HG02763 (cell line): Measurements from ENCODE around the gene TTLL7.

ENCODE experiments used
- ATAC-seq: cut with Tn5 transposase; IDR thresholded peaks from one replicate; pipeline ENCODE4 v1.9.1; 2021; ENCODE audit warnings: mild to moderate bottlenecking, moderate library complexity; ENCODE audit not compliant: unreplicated experiment

The TTLL7 gene

GRCh38 chr1:83828456-83828855, 170.5 kb downstream of the TTLL7 start:
- ATAC-seq = no peak

GRCh38 chr1:83827741-83828140, 171.2 kb downstream of the TTLL7 start:
- no peak for ATAC-seq

DNA sequence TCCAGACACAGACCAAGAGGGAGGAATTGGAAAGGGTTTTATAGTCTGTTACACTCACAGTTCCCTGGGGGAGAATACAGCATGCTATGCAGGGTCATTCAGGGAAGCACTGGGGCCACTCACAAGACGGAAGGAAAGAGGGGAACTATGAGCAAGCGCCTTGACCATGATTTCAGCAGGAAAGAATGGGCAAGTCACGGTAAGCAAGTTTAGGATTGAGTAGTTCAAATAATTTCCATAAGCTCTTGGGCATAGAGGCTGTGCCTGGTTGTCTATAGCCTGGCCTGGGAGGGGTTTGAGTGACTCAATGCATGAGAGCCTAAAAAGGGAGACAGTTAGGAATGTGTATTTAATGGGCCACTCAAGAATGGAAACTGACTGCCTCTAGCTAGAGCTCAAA, 176.7 kb downstream of the TTLL7 start:
- no peak for ATAC-seq

DNA sequence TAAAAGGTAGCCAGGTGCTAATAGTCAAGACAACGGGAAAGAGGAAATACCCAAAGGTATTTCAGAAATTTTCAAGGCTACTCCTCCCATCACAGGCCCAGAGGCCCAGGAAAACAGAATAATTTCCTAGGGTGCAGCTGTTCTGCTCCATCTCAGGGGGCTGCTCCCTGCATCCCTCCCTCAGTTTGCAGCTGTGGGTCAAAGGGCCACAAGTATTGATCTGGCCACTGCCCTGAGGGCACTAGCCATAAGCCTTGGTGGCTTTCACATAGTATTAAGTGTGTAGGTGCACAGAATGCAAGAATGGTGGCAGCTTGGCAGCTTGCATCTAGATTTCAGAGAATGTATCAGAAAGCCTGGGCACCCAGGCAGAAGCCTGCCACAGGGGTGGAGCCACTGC, 179.5 kb downstream of the TTLL7 start:
- no peak for ATAC-seq

DNA sequence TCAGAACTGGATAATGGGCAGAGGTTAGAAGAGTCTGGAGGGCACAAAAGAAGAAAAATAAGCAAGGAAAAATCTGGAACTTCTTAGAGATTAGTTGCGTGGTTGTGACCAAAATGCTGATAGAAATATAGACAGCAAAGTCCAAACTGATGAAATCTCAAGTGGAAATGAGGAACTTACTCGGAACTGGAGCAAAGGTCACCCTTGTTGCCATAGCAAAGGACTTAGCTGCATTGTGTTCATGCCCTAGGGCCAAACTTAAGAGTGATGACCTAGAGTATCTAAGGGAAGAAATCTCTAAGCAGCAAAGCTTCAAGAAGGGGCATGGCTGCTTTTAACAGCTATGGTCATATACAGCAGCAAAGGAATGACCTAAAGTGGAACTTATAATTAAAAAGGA, 180.0 kb downstream of the TTLL7 start:
- ATAC-seq = no peak

DNA sequence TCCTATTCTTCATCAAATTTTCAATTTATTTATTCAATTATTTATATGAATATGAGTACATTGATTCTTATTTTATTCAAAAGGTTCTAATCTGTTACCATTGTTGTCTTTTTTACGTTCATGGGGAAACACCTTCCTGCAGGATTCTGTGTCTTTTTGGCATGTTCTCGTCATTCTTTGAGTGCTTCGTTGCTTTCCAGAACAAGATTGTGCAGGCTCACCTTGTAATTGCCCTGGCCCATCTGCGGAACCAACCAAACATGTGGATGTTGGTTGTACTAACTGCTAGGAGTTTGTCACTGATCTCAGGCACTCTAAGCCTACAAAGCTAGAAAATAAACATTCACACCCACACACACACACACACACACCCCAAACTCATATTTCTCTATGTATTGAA, 182.1 kb downstream of the TTLL7 start:
- no peak for ATAC-seq

DNA sequence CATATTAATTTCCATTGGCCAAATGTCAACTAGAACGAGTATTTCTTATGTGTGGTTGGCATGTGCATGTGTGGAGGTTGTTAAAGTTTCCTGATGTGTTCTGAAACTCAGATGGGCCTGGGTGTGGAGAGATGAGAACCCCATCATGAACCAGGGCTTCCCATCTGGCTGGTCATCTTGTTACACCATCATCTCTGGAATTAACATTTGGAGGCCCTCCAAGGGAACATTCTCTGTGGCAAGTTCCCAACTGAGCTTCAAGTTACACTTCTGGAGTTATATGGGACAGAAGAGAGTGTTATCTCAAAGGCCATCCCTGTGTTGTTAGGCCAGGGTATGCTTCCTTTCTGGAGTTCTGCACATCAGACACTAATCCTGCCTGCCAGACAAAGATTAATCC, 183.6 kb downstream of the TTLL7 start:
- ATAC-seq = no peak
